ENCODE results near the gene GALNT2.

The GALNT2 gene

DNA sequence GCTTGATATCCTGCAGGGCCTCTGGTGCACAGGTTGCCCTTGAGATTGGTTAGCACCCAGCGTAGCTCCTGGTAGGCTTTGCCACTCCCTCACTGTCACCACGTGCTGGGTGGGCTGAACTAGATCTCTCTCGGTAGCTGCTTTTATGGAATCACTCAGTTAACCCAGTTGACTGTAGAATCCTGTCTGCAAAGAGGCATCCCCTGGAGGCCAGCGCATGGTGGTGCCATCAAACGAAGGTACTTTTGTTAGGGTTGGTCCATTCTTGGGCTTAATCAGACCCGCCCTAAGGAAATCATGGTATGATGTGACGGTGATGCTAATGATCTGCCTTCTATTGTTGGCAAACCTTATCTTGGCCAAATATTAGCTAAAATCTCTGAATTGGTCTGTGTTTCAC, 153.4 kb downstream of the GALNT2 start:
- no peak for DNase-seq

DNA sequence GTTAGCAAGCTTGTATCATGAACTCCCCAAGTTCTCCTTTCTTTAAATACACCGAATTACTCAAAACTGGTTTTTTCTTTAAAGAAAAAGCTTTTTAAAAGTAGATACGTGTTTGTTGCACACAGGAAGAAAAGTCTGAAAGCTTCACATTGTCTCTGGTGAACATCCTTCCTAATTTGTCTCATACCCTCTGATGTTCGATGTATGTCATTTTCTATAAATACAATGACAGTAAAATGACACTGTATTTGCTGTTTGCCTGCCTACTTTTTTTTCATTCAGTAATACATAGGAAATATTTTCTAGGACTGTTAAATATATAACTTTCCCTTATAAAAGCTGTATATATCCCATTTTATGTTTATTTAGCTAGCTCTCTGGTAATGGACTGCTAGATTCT, 153.9 kb downstream of the GALNT2 start:
- no peak for DNase-seq

DNA sequence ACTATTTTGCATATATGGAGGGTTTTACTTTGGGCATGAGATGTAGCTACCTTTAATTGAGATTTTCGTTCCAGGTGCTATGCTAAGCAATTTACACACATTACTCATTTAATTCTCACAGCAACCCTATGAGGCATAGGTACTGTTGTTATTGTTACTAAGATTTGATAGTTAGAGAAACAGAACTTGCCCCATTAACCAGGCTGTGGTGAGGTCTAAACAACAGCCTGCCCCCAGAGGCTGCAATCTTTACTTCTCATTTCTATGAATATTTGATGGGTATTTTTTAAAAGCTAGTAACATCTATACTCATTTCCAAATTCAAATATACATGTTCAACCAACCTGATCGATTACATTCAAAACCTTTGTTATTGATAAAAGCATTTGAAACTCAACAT, 155.6 kb downstream of the GALNT2 start:
- DNase-seq = no peak

DNA sequence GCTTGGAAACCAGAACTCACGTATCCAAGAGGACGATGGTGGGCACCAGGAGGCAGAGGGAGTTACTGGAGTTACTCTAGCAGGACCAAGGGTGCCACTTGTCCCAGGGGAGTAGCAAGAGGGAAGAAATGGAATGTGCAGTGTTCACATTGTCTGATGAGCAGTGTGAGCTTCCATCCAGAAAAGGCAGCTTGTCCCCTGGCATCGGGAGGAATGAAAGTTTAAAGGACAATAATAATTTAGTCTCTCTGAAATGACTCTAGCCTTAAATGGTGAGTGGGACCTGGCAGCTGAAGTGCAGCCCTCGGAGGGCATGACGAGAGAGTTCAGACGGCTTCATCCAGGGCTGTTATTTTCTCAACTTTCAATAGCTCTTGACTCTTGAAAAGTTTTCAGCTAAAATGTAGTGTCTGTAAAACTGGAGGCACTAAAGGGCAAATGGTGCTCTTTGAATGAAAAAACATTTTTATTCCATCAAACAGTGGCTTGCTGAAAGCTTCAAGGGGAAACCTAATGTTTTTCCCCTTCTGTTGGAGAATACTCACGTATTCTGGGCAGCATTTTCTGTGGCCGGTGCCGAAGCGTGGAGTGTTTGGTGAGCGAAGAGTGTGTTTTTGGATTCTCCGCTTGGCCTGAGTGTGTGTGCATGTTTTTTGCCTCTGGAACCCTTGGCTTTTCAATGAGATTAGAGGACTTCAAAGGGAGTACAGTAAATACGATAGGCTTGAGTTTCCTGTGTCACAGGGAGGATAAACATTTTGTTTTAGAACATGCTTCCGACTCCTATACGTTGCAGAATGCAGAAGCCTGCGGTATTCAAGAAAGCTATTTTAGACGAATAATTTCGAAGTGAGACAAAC, 157.3 kb downstream of the GALNT2 start:
- no peak for DNase-seq

DNA sequence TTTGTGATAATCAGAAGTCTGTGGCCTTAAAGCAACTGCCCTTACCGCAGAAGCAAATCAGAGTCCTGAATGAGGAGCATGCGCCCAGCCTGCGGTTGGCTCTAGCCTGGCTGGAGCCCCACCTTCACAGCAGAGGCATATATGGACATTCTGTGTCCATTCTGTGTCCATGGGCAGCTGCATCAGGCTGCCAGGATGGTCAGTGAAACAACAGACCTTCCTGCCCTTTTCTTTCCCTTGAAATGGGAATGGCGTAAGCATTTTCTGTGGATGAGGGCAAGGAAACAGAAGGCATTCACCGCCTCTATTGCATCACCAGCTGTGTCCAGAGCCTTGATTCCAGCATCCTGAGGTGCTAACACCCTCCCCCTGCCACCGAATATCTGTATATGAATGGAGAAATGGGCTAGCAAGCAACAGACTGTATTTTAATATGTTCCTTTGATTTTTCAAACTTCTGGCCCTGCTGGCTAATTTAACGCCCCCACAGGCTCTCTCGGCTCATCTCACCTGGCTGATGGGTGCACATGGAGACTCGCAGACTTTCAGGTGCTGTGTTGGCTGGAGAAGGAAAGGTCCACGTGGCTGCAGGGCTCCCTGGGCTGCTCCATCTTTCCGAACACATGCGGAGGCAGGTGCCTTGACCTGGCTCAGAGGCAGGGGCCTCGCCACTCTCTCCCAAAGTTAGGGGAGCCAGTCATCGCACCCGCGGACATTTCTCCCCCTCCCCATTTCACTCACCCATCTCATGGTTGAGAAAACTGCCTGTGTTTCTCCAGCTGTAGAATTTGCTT, 159.2 kb downstream of the GALNT2 start:
- DNase-seq = no peak

DNA sequence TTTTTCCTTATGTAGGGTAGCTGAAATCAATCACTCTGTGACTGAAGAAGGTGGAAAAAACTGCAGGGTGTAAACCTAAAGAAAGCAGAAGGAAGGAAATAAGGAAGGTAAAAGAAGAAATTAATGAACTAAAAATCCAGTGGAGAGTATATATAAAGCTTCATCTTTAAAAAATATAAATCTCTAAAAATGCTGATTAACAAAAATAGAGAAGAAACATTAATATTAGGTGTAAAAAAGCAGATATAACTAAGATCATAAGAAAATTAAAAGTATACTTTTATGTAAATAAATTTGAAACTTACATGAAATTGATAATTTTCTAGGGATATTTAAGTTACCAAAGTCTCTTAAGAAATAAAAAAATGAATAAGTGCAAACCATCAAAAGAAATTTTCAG, 159.8 kb downstream of the GALNT2 start:
- DNase-seq = no peak

DNA sequence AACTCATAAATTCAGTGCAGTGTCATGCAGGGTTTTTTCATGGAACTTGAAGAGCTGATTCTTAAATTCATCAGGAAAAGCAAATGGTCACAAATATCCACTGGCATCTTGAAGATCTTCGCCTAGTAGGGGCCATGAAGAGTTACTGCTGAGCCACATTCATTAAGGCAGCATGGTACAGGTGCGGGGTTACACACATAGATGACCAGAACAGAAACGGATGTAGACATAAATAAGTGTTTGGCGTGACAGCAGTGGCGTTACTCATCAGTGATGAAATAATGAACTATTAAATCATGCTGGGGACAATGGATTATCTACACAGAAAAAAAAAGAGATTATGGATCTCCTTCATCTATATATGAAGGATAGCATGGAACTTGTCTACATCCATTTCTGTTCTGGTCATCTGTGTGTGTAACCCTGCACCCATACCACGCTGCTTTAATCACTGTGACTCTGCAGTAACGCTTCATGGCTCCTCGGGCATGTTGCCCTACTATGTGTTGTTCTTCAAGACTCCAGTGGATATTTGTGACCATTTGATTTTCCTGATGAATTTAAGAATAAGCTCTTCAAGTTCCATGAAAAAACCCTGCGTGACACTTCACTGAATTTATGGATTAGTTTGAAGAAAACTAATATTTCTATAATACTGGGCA, 161.3 kb downstream of the GALNT2 start:
- no peak for DNase-seq

DNA sequence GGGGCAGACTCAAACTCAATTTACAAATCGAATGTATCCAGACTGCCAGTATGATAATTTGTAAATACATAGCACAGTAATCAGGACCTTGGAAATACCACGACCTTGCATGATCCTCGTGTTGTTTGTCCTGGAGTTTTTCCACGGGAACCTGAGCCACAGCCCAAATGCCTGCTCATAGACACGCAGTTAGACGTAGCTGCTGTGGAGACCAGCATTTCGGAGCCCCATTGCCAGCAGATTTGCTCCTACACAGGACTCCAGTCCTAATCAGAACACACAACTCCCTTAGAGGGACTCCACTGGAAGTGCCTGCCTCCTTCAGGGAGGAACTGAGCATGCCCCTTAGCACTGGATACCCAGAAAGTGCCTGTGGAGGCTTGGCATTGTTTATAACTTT, 163.2 kb downstream of the GALNT2 start:
- no peak for DNase-seq

DNA sequence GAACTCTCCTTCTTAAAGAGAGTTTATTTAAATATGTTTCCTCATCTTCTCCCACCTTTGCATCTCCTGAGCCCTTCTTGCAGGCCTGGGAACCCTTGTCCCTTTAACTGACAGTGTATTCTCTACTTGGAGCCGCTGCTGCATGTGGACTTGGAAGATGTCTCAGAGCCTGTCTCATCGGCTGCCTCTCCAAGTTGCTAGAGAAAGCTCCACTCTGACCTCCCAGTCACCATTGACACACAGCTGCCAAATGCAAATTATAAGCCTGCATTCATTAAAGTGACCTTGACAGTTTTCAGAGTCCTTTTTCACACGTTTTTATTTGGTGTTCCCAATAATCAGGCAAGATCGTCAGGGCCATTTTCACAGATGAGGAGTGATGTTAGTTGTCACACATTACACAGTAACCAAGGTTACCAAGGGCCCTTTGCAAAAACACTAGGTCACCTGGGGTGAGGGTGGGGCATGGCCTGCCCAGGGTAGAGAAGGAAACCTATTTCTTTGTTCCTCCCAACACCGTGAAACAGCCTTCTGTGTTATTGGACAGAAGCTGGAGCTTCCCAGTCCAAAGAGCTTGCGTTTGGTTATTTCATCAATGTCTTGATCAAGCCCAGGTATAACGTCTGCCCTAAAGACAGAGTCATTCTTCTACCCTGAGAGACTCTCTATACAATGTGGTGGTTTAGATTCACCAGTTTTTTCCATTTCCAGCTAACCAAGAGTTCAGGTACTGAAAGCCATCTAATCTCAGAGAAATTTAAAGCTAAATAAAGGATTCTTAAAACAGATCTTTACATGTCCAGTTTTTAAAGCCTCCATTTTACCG, 164.1 kb downstream of the GALNT2 start:
- no peak for DNase-seq

DNA sequence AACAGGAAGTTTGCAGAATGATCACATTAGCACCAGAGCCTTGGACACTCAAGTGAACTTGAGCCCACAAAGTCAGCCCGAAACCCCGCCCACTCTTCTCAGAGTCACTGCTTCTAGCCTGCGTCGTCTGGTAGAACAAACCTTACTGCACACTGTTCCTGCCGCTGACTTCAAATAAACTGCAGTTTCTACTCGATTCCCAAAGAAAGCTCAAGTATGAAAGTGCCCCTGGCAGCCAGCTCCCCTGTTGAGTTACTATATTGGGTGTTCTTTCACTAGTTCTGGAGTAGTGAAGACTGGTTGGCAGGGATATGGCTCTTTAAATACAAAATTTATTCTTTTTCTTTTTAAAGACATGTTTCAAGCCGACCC, 164.7 kb downstream of the GALNT2 start:
- DNase-seq = no peak

DNA sequence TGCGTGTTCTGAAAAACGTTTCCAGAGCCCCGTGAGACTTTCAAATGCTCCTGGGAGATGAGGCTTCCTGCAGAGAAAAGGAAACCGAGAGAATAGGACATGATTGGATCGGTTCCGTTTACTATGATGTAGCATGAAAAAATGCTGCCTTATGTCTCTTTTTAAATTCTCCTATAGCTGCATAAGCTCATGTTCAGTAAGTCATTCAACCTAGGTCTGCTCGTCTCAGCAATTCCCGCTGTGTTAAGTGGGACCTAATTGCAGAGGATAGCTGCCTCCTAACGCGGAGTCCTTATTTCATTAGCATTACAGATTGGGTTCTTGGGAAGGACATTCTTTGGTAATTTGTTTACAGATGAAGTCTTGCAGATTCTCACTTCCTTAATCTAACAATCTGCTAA, 165.3 kb downstream of the GALNT2 start:
- DNase-seq = no peak

DNA sequence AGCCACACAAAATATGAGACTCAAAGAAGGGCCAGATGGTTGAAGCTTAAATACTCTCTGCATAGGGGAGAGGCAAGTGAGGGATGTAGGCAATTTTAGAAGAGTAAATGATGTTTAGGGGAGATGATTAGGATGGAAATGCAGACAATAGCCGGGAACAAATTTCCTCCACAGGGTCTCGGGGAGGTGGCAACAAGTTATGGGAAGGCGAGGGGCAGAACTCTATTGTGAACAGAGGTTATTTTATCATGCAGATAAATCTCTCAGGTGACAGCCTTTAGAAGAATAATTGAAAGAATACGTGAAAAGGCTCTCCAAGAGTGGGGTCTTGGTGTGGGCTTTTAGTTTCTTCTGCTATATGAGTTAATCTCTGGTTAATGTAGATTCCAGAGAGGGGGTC, 166.7 kb downstream of the GALNT2 start:
- DNase-seq = no peak

DNA sequence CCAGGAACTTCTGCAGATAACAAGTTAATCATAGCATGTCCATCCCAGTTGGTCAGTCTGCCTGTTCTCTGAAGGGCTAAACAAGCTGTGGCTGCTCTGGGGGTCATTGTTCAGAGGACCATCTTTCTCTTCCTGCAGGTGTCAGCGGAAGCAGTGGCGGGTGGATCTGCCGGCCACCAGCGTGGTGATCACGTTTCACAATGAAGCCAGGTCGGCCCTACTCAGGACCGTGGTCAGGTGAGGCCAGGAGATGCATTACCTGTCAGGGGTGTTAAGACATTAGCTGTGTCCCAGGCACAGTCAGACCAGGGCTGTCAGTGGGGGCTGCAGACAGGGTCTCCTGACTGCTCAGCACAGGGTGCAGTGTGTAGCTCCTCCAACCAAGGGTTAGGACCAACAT, 168.8 kb downstream of the GALNT2 start:
- no peak for DNase-seq

DNA sequence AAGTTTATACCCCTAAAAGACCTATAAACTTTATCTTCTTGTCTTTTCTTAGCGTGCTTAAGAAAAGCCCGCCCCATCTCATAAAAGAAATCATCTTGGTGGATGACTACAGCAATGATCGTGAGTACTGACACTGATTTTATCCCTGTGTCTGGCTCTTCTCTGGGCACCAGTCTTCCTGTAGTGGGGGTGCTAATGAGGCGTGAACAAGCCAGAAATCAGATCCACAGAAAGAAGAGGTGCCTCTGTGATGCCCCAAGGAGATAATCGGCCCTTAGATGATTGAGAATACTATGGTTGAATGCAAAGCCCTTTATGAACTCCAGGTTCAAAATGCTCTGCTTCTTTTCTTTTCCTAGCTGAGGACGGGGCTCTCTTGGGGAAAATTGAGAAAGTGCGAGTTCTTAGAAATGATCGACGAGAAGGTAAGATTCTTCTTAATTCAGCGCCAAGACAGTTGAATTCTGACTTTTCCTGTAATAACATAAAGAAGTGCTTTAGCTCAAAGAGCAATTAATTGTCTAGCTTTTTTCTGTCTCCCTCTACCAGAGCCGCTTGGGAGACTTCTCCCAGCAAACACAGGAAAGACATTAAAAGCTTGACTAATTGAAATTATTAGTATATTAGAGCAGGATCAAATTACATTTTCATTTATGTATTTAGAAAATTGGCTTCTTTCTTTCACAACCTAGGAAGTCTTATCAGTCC, 169.4 kb downstream of the GALNT2 start:
- no peak for DNase-seq

DNA sequence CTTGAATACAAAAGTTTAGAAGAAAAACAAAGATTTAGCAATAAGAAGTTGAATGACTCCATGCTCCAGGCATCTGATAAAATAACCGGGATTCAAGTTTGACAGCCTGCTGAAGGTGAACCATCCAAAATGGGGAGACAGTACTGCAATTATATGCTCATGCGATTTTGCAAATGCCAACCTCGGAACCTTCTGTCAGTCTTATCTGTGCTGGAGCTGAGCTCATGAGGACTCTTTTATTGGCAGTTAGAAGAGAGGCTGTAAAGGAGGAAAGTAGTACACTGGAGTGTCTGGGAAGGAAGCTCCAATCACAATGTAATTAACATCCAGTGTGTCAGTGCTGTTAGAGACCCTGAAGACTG, 170.0 kb downstream of the GALNT2 start:
- DNase-seq = no peak

DNA sequence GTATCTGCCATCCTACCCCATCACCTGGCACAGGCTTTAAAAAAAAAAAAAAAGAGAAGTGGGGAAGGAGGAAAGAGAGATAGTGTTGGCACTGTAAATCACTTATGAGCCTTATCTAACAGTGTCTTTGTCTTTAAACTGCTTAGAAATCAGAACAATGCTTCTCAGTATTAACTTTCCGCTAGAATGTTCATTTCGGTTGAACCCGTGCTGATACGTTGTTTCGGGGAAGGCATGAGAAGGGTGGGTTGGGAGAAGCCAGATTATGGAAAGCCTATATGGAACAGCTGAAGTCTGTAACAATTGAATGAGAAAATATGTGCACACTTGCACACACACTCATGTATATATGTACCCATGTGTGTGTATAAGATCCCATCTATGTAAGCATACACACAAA, 170.8 kb downstream of the GALNT2 start:
- DNase-seq = no peak

DNA sequence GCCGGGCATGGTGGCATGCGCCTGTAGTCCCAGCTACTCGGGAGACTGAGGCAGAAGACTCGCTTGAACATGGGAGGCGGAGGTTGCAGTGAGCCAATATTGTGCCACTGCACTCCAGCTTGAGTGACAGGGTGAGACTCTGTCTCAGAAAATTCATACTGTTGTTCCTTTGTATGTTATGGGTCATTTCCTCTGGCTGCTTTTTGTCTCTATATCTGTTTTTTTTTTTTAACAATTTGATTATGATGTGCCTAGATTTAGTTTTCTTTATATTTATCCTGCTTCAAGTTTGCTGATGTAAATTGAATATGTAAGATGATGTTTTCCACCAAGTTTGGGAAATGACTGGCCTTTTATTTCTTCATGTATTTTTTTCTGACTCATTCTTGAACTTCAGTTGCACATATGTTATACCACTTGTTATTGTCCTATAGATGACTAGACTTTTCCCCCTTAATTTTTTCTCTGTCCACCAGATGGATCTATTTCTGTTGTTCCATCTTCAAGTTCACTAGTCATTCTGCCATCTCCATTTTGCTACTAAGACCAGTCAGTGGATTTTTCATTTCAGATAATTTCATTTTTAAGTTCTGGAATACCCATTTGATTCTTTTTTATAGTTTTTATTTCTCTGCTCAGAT, 173.5 kb downstream of the GALNT2 start:
- no peak for DNase-seq

DNA sequence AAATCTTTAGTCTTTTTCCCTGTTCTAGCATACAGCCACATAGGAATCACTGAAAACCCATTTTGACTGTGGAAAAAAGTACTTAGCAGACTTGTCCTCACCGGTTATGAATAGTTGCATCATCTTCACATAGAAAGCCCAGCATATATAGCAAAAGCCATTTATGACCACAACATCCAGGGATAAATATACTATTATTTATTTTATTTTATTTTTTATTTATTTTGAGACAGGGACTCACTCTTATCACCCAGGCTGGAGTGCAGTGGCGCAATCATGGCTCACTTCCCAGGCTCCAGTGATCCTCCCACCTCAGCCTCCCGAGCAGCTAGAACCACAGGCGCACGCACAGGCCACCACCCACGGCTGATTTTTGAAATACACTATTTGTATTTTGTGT, 175.3 kb downstream of the GALNT2 start:
- DNase-seq = no peak

DNA sequence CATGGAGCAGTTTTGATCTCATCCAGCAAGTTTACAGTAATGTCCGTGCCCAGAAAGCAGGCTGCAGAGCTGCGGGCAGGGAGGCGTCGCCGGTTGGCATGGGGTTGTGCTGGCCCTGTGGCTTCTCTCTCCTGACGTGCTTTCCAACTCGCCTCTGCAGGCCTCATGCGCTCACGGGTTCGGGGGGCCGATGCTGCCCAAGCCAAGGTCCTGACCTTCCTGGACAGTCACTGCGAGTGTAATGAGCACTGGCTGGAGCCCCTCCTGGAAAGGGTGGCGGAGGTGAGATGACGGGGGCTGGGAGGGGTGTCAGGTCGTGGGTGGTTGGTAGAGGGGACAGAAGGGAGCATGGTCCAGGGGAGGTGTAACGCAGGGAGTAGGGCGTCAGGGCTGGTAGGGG, 176.1 kb downstream of the GALNT2 start:
- no peak for DNase-seq

DNA sequence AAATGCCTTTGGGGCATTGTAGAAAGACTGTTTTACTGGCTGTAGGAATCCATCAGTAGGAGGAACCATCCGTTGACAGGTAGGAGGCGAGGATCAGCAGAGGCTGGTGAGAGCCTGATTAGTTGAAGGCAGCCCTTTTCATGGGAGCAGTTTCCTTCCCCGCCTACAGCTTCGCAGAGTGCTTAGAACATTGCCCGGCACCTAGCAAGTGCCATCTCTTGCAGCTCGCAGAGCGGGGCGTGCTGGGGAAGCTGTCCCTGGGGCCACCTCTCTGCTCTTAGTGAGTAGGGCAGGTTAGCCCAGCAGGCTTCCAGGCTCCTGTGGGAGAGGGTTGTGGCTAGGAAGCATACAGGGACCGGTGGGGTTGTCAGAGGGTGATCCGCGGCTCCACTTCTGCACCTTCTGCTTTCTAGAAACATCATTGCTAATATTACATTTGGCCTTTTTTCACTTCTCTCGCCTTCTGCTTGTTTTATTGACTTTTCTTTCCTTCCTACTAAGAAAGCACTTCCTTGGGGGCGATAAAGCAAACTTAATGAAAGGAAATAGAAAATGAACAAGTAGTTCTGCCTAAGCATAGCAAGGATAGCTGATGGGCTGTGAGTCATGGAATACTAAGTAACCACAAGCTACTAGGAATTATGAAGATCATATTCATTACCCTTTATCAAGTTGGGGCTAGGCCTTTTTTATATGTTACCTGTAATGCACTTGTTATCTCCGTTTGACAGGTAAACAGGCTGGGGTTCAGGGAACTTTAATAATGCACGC, 176.7 kb downstream of the GALNT2 start:
- no peak for DNase-seq

DNA sequence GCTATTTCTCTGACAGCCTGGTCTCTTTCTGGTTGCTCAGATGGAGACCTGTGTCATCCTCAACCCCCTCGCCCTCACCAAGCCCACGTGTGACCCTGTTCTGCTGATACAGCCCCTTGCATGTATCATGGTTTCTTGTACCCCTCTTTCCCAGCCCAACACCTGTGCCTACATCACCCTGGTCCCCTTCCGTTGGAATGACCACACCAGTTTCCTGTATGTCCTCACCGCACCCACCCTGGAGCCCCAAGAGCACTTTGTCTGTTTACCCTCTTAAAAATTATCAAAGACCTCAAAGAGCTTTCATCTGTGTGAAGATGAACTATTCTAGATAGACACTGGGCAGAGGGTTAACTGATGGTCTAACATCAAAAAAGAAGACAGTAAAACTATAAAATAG, 179.5 kb downstream of the GALNT2 start:
- no peak for DNase-seq

All from NCI-H526 (cell line).